Measurements from ENCODE around the gene TMEM151B. TPM values are rescaled to one million over a fixed set of nuclear protein-coding genes. Genes with fewer than 3 reads are reported as not detected.

Gene TMEM151B
- total and polyA plus RNA-seq, 2 of the 13 experiments (the other 11 are each of a cell fraction or from before 2014, with no cell fraction given): not detected

DNA sequence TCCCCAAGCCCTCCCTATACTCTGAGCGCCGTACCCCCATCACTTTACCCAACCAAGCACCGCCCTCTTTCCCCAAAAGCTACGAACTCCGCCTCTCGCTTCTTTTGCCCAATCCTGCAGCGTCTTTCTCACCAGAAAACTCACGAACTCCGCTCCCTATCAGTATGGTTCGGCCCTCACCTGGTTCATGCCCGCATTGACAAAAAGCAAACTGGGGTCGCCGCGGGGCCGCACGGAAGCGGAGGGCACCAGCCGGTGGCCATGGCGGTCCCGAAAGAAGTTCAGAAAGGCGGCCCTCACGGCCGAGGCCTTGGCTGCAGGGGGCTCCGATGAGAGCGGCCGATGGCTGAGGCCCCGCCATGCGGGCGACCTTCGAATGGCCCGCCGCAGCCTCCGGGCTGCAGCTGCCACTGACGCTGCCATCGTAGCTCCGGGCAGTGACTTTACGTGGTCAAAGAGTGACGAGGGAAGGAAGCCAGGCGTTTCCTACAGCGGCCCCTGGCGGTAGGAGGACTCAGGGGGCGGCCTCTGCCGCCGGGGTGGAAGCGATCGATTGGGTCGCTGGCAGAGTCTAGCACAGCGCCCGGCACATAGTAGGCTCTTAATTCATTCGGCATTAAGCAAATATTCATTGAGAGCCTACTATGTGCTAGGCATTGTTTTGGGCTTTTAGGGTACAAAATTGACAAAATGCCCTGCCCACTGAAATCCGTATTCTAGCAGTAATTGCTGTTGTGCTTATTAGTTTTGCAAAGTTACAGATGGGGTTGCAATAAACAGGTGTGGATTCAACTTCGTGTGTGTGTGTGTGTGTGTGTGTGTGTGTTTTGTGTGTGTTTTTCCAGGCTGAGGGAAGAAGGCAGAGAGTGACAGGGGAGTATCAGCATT lies 42.9 kb downstream of the TMEM151B start, which contains the start of gene AARS2 (continued):
- TF ChIP-seq ZSCAN20 (CRISPR knock-in tag; IDR thresholded peaks at IDR 0.05; ENCODE audit: borderline replicate concordance) (peak; percentile 94; the same call in 1 of the 2 replicates), ZNF710 (CRISPR knock-in tag; IDR thresholded peaks at IDR 0.05; ENCODE audit: borderline replicate concordance) (peak; percentile 73; the same call in 1 of the 2 replicates), CENPT (CRISPR knock-in tag; IDR thresholded peaks at IDR 0.05; ENCODE audit: low read depth) (no peak), ZFP41 (CRISPR knock-in tag; IDR thresholded peaks at IDR 0.05; ENCODE audit: borderline replicate concordance) (no peak), ZNF407 (CRISPR knock-in tag; IDR thresholded peaks at IDR 0.05; ENCODE audit: not compliant biosample characterization) (peak; percentile 94), BCL3 (CRISPR knock-in tag; IDR thresholded peaks at IDR 0.05) (peak; percentile 95), ZMAT3 (CRISPR knock-in tag; conservative IDR thresholded peaks at IDR 0.05) (peak; percentile 65; the same call in 1 of the 2 replicates), GTF3A (CRISPR knock-in tag; conservative IDR thresholded peaks at IDR 0.05) (peak; percentile 83; the same call in 1 of the 2 replicates), ZNF598 (CRISPR knock-in tag; IDR thresholded peaks at IDR 0.05; ENCODE audit: borderline replicate concordance) (peak; percentile 98), ZSCAN22 (CRISPR knock-in tag; IDR thresholded peaks at IDR 0.05) (peak; percentile 77; the same call in 1 of the 2 replicates), SOX6 (IDR thresholded peaks at IDR 0.05) (no peak), SOX6 (CRISPR knock-in tag; IDR thresholded peaks at IDR 0.05) (peak; percentile 86), MBNL3 (CRISPR knock-in tag; conservative IDR thresholded peaks at IDR 0.05) (peak; percentile 95; the same call in 1 of the 2 replicates)
- TF ChIP-seq, protein P1, sequence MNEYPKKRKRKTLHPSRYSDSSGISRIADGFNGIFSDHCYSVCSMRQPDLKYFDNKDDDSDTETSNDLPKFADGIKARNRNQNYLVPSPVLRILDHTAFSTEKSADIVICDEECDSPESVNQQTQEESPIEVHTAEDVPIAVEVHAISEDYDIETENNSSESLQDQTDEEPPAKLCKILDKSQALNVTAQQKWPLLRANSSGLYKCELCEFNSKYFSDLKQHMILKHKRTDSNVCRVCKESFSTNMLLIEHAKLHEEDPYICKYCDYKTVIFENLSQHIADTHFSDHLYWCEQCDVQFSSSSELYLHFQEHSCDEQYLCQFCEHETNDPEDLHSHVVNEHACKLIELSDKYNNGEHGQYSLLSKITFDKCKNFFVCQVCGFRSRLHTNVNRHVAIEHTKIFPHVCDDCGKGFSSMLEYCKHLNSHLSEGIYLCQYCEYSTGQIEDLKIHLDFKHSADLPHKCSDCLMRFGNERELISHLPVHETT (CRISPR knock-in tag; conservative IDR thresholded peaks at IDR 0.05): peak; percentile 89

Measured in HepG2 (cell line).